Activated naive CD4-positive, alpha-beta T cell treated with anti-CD3 and anti-CD28 coated beads, Interleukin-2, amount 10 ng/mL, durations not matched to agents 5 hours and 36 hours (primary cell): ENCODE measurements around the gene C9orf43. TPM values are rescaled to one million over a fixed set of nuclear protein-coding genes. Genes with fewer than 3 reads are reported as not detected.

ENCODE experiments used
- total RNA-seq, 2 experiments: library from RNA; stranded (reverse); gene quantifications; one replicate each; pipeline ENCODE4 v1.2.3, GENCODE V29; 2021

Gene C9orf43
- under 1 TPM; 0.39 to 0.43 TPM for total RNA-seq

GRCh38 chr9:113410207-113410864 lies at the start of gene C9orf43, which contains the start of gene POLE3:
TSS of gene C9orf43 (plus strand) at chr9:113410747. CDS start at chr9:113413494, 2,747 bp downstream.
TSS of gene POLE3 (minus strand) at chr9:113410675. CDS start at chr9:113410293, 382 bp downstream.

GRCh38 chr9:113376634-113377567 lies 33.6 kb upstream of the C9orf43 start, which contains the start of gene HDHD3:
TSS of gene HDHD3 (minus strand) at chr9:113376986. CDS start at chr9:113374354, 2,632 bp downstream.

GRCh38 chr9:113401027-113401792 lies 9.3 kb upstream of the C9orf43 start, which contains the start of gene ALAD:
TSS of gene ALAD (minus strand) at chr9:113401284. CDS start at chr9:113393559, 7,725 bp downstream.

GRCh38 chr9:113463418-113464285 lies 53.1 kb downstream of the C9orf43 start, which contains the start of gene RGS3:
TSS of gene RGS3 (plus strand) at chr9:113463727. CDS start at chr9:113463803, 76 bp downstream.

Other genes with a start within 250 kb of the C9orf43 start
- gene FKBP15, start 189.5 kb upstream of the C9orf43 start, total RNA-seq: 10 to 100 TPM; 34.7 to 35.4 TPM
- 1 to 10 TPM; 7.7 to 7.8 TPM for gene SLC31A1, start 189.2 kb upstream of the C9orf43 start, total RNA-seq
- 10 to 100 TPM; 32.2 to 35.2 TPM for gene CDC26, start 135.2 kb upstream of the C9orf43 start, total RNA-seq
- 10 to 100 TPM; 22.8 to 25.0 TPM for gene PRPF4, start 135.1 kb upstream of the C9orf43 start, total RNA-seq
- gene RNF183, start 107.4 kb upstream of the C9orf43 start, total RNA-seq: not detected
- under 1 TPM; 0.91 to 0.96 TPM for gene WDR31, start 70.5 kb upstream of the C9orf43 start, total RNA-seq
- 1 to 10 TPM; 2.5 to 2.6 TPM for gene BSPRY, start 61.2 kb upstream of the C9orf43 start, total RNA-seq
- gene HDHD3, start 33.8 kb upstream of the C9orf43 start, total RNA-seq: 10 to 100 TPM; 15.5 to 17.0 TPM
- 10 to 100 TPM; 27.9 to 32.9 TPM for gene ALAD, start 9.5 kb upstream of the C9orf43 start, total RNA-seq
- gene POLE3, start 72 bp upstream of the C9orf43 start, total RNA-seq: 10 to 100 TPM; 60.5 to 61.2 TPM
- gene RGS3, start 53.0 kb downstream of the C9orf43 start, total RNA-seq: 10 to 100 TPM; 33.3 to 34.1 TPM